NCI-H526 (cell line): ENCODE data around the gene ANAPC13.

Experiments
- DNase-seq, 2 experiments: peaks; one replicate each; lab custom pipeline; 2025; lab: John Stamatoyannopoulos, UW

ANAPC13 gene

DNA sequence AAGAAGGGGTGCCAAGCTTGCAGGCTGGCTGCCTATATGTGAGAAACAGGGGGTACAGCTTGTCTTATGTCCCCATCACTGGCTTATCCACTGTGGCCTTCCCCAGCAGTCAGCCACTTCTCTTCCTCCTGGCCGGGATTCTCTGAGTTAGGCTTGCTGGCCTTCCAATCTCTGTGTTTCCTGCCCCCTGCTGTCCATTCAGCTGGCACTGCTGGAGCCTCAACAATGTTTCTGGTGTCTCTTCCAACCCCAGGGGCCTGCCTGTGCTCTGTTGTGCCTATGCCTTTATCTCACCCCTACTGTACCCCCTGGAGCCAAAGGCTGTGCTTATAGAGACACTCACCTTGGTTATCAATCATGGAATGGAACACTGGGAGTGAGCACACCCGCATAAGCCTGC, 36.5 kb downstream of the ANAPC13 start:
- peak in 1 of 2 experiments; percentile 64 for DNase-seq

- no peak for DNase-seq
Observed at GRCh38 chr3:134448664-134449063, 37.1 kb downstream of the ANAPC13 start.

- DNase-seq, result no peak
Observed at GRCh38 chr3:134447351-134447750, 38.4 kb downstream of the ANAPC13 start.

GRCh38 chr3:134446800-134447199, 39.0 kb downstream of the ANAPC13 start:
- no peak for DNase-seq

DNA sequence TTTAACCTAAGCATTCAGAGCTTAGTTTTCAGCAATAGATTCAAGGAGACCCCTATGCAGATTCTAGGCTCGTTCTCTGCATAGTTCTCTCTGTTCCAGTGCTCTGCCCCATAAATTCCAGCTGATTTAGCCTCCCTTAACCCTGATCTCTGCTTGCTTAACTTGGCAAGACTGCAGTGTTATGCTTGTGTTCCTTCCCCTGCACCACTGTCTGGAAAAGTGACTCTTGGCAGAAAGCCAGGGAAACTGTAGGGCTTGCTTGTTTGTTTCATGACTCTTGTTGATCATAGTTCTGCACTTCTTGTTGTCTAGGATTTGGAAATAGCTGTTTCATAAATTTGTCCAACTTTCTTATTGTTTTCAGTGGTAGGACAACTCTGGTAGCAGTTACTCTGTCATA, 40.1 kb downstream of the ANAPC13 start:
- no peak for DNase-seq

- DNase-seq, result no peak
Observed at GRCh38 chr3:134445095-134445494, 40.7 kb downstream of the ANAPC13 start.

- DNase-seq, result no peak
Observed at GRCh38 chr3:134441821-134442220, 44.0 kb downstream of the ANAPC13 start.

DNA sequence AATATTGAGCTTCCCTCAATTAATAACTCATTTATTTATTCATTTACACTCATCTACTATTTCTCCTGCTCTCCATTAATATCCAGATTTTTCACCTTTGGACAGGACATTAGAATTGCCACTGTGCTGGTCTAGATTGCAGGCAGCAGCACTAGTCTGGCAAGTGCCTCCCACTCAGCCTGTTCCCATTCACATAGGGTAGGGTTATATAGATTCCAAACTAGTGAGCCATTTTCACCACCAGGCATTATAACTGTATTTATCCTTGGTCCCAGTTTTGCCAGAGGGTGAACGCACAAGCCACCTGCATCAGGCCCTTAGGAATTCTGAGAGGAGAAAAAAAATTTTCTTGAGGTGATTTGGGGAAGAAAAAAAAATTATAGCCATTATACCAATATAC, 44.5 kb downstream of the ANAPC13 start:
- no peak for DNase-seq

GRCh38 chr3:134437211-134437752, 48.5 kb downstream of the ANAPC13 start:
- no peak for DNase-seq

DNA sequence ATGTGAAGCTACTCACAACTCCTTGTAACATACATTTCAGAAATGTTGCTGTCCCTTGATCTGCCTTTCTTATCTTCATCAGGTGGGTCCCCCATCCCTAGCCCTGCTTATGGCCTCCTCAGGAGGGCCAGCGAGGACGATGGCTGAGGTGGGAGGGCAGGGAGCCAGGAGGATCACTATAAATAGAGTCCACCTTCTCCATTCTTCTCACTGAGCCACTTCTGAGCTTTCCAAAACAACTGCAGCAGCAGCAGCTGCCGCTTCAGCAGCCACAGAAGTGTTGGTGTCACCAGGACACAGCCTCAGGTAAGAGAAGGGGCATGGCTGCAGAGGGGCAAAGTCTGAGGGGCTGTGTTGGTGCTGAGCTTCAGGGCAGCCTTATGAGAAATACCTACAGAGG, 53.5 kb downstream of the ANAPC13 start:
- DNase-seq, result no peak

- peak in 1 of 2 experiments; percentile 46 for DNase-seq
Observed at GRCh38 chr3:134430950-134431445, 54.8 kb downstream of the ANAPC13 start.

GRCh38 chr3:134430174-134430573, 55.6 kb downstream of the ANAPC13 start:
- DNase-seq, result no peak

DNA sequence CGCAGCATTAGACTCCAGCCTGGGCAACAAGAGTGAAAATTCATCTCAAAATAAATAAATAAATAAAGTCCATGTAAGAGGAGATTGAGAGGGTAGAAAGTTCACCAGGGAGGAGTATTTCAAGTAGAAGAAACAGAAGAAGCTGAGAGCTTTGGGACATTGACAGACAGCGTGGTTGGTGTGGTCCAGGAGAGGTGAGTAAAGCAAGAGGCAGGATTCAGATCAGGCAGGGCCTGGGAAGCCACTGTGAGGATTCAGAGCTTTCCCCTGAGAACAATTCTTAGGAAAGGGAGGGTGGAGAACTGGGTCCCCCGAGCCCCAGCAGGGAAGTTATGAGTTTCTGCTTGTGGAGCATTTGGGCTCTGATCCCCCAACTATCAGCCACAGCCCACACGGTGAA, 57.4 kb downstream of the ANAPC13 start:
- no peak for DNase-seq
